ENCODE results near the gene PISD.
"Not testable (repeated sequence)": the region's sequence is repeated elsewhere in the genome, so short reads cannot be mapped to it uniquely, and the experiment has no call there.

PISD gene

DNA sequence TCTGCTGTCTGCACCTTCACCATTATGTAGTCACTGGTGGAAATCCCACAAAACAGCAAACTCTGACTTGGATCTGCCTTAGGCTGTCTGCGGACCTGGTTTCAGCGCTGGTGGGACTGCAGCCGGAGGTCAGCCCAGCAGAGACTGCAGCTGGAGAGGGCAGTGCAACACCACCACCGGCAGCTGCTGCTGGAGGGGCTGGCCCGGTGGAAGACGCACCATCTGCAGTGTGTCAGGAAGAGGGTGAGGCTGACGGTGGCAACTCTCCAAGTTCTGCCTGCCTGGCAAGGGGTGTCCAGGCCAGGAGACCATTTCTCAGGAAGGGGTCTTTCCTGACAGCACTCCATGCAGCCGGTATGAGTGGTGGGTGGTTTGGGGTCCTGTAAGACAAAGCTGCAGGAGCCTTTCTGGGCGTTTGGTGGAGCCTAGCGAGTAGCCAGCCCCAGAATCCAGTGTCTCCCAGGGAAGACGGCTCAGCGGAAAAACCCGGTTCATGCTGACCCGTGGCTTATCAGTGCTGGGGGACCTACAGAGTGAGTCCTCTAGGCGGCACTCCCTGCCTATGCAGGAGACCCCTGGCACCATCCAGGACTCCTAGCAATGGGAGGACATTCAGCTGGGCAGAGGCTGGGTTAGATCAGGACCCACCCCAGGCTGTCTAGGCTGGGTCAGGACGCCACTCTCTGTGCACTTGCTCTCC, 50.8 kb downstream of the PISD start:
- in situ Hi-C loops (cut with MboI; ENCODE audit: low sequenced_read_pairs): no loop called here

GRCh38 chr22:31610611-31611010, 51.4 kb downstream of the PISD start:
- in situ Hi-C loops (cut with MboI; ENCODE audit: low sequenced_read_pairs): no loop called here

DNA sequence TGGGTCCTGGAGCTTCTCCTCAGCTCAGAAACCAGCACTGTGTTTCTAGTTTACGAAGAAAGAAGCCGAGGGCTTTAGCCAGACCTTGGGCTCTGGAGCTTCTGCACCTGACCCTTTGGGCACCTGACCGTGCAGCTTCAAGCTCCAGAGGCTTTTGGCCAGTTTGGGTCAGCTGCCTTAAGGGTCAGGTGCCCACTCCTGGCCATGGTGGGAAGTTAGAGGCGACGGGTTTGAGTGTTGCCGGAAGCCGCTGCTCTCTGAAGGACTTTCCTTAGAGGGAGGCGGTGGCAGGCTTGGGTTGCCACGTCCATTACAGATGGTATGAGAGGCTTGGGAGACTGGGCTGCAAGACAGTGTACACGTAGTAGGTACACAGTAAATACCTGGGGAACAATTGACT, 52.3 kb downstream of the PISD start:
- in situ Hi-C loops (cut with MboI; ENCODE audit: low sequenced_read_pairs): no loop called here

GRCh38 chr22:31607696-31608095, 54.3 kb downstream of the PISD start:
- in situ Hi-C loops (cut with MboI; ENCODE audit: low sequenced_read_pairs): no loop called here

DNA sequence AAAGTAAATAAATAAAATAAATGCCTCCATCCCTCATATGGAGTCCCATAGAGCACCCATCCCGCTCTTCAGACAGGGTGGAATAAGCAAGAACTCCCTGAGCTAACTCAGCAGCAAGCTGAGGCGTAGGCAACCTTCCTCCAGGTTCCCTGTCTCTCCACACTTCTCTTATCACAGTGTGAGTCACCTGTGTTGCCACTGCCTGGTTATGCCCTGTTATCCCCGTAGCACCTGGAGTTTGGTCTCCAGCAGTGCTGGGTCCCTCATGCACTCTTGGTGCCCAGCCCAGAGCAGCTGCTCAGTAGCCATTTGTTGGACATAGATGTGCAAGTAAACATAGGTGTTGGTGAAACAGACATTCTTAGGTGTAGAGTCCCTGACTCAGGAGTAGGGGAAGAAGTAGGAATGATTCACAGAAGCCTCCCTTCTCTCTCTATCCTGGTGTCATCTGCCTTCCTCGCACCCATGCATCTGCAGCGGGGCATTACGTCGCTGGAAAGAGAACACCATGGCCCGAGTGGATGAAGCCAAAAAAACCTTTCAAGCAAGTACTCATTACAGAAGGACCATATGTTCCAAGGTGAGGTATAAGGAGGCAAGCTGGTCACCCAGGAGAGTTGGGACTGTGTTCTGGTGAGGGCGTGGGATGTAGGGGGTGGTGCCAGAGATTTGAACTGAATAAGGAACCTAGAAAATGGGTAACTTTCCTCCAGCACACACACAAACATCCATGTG, 56.0 kb downstream of the PISD start:
- in situ Hi-C loops (cut with MboI; ENCODE audit: low sequenced_read_pairs): no loop called here

DNA sequence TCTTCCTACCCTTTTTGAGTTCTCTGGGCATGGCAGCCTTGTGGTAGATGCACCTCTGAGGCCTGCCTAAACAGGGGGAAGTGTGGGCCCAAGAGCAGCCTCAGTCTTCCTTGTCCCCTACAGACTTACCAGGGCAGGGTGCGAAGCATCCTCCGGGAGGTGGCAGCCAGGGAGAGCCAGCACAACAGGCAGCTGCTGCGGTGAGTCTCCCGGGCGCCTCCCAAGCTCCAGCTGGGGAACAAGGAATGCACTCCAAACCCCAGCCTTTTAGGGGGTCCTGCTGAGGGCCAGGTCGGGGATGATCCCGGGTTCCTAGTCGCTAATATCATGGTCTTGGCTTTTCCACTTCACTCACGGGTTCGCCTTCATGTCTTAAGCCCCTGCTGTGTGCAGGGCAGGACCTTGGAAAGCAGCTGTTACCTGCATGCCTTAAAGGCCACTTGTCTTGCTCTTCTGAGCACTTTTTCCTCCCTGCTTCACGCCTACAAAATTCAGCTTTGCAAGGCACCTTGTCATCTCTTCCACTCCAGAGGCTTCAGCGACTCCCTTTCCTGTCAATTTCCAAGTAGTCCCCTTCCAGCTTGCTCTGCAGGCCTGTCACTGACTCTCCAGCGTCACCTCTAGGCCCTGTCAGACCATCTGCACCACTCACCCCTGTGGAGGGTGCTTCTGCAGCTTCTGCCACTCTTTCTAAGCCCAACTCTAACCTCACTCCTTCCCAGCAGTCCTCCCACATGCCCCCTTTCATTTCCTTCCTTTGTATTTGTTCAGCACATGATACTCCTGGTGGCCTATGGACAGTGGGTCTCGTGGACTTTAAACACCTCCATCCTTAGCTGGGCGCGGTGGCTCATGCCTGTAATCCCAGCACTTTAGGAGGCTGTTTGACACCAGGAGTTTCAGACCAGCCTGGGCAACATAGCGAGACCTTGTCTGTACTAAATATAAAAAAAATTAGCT, 57.0 kb downstream of the PISD start:
- in situ Hi-C loops (cut with MboI; ENCODE audit: low sequenced_read_pairs): no loop called here

DNA sequence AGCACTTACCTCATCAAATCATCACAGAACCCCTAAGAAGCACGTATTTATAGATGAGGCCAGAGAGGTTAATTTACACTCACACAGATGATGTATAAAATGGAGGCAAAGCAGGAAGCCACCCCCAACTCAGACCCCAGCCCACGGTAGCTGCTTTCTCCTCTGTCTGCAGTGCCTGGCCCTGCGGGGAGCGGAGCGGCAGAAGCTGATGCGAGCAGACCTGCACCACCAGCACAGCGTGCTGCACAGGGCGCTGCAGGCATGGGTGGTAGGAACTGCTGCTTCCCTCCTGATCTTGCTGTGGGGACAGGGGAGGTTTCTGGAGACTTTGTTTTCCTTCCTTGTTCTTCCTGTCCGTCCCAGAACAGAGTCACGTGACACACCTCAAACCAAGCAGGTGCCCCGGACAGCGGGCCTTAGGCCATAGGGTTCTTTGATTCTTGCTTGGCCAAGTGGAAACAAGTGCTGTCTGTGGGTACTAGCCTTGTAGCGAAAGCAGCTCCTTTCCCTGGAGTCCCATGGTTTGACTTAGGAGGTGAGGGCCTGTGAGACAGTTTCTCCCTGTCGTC, 57.8 kb downstream of the PISD start:
- in situ Hi-C loops (cut with MboI; ENCODE audit: low sequenced_read_pairs): no loop called here

DNA sequence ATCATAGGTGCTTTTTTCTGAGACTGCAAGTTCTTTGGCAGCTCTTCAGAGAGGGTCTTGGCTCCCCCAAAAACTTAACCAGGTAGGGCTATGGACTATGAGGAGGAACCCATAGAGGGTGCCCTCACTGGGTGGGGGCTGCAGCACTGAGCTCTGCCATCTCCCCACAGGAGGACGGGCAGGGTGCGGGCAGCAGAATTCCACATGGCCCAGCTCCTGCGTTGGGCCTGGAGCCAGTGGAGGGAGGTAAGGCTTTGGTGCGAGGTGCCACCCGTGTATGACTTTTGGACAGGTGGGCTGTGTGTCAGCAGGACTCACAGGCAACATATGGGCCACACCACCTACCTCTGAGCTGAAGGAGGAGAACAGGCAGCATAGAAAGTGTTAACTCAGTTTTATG, 58.4 kb downstream of the PISD start:
- in situ Hi-C loops (cut with MboI; ENCODE audit: low sequenced_read_pairs): no loop called here

GRCh38 chr22:31603081-31603525, 58.9 kb downstream of the PISD start:
- in situ Hi-C loops (cut with MboI; ENCODE audit: low sequenced_read_pairs): no loop called here

DNA sequence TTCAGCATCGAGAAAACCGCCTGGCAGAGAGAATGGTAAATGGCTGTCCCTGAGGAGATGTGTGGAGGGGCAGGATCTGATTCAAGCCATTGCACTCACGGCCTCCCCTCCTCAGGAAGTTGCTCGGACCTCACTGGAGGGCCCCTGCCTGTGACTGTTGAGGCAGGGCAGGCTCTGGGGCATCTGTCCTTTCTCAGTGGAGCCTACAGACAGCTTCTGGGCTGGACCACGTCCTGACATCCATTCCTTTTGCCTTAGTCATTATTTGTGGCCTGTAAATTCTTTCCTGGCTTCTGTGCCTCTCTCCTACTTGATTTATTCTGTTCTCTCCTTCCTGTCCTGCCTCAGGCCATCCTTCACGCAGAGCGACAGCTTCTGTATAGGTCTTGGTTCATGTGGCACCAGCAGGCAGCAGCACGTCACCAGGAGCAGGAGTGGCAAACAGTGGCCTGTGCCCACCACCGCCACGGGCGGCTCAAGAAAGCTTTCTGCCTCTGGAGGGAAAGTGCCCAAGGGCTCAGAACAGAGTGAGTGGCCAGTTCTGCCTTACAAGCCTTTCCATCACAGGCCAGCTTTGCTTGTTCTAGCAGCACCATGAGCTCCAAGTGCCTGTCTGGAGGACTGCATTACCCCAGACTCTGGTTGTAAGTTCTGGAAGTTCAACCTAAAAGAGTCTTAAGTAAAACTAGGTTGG, 59.6 kb downstream of the PISD start:
- in situ Hi-C loops (cut with MboI; ENCODE audit: low sequenced_read_pairs): no loop called here

- in situ Hi-C loops (cut with MboI; ENCODE audit: low sequenced_read_pairs): no loop called here
Observed at GRCh38 chr22:31595271-31595670, 66.7 kb downstream of the PISD start.

GRCh38 chr22:31590161-31590560, 71.9 kb downstream of the PISD start:
- in situ Hi-C loops (cut with MboI; ENCODE audit: low sequenced_read_pairs): not testable (repeated sequence)

- in situ Hi-C loops (cut with MboI; ENCODE audit: low sequenced_read_pairs): no loop called here
Observed at GRCh38 chr22:31588970-31589675, 72.9 kb downstream of the PISD start.

- in situ Hi-C loops (cut with MboI; ENCODE audit: low sequenced_read_pairs): no loop called here
Observed at GRCh38 chr22:31586137-31586920, 75.7 kb downstream of the PISD start.

GRCh38 chr22:31585161-31585859, 76.7 kb downstream of the PISD start:
- in situ Hi-C loops (cut with MboI; ENCODE audit: low sequenced_read_pairs): no loop called here

- in situ Hi-C loops (cut with MboI; ENCODE audit: low sequenced_read_pairs): no loop called here
Observed at GRCh38 chr22:31584804-31585160, 77.2 kb downstream of the PISD start.

- in situ Hi-C loops (cut with MboI; ENCODE audit: low sequenced_read_pairs): no loop called here
Observed at GRCh38 chr22:31583861-31584485, 78.0 kb downstream of the PISD start.

GRCh38 chr22:31579835-31580242, 82.2 kb downstream of the PISD start:
- in situ Hi-C loops (cut with MboI; ENCODE audit: low sequenced_read_pairs): no loop called here
